ENCODE measurements around the gene STAP1. TPM values are rescaled to one million over a fixed set of nuclear protein-coding genes. Genes with fewer than 3 reads are reported as not detected.

Gene STAP1
- total RNA-seq, 1 experiment from 2014 or later = not detected

GRCh38 chr4:67632492-67632891 lies 74.0 kb downstream of the STAP1 start:
- Histone ChIP-seq H2AFZ (ENCODE audit: low read length) (no peak overlapping the region), H2AK5ac (ENCODE audit: insufficient read length, low read length) (no peak overlapping the region), H3K79me2 (ENCODE audit: insufficient read depth, low read length) (no peaks in the 10 kb centered on the region), H2BK120ac (ENCODE audit: low read depth, low read length, poor library complexity, severe bottlenecking) (no peak overlapping the region), H2BK5ac (ENCODE audit: insufficient read length, low read length) (no peak overlapping the region), H3K23me2 (ENCODE audit: insufficient read length, low read depth, low read length, poor library complexity, severe bottlenecking) (no peaks in the 10 kb centered on the region), H3T11ph (ENCODE audit: low read length) (no peak overlapping the region), H3K79me1 (ENCODE audit: insufficient read depth, low read depth, low read length, poor library complexity, severe bottlenecking) (no peaks in the 10 kb centered on the region), H3K4ac (ENCODE audit: low read depth, low read length) (no peak overlapping the region), H3K9me3 (ENCODE audit: control insufficient read depth, low read depth, low read length) (no peaks in the 10 kb centered on the region), H3K18ac (ENCODE audit: insufficient read length, low read depth, low read length) (no peak overlapping the region), H4K5ac (ENCODE audit: insufficient read length, low read depth, low read length) (no peak overlapping the region), H3K27ac (ENCODE audit: insufficient read length, low read depth, low read length) (no peak overlapping the region), H2BK15ac (ENCODE audit: low read depth, low read length) (no peak overlapping the region), H3K27me3 (ENCODE audit: insufficient read depth, low read length) (no peaks in the 10 kb centered on the region), H2BK20ac (ENCODE audit: low read depth, low read length, poor library complexity, severe bottlenecking) (no peak overlapping the region), H3K14ac (ENCODE audit: insufficient read depth, low read length) (no peak overlapping the region), H3K9ac (ENCODE audit: extremely low read depth, insufficient read length, low read length) (no peak overlapping the region), H3K4me1 (ENCODE audit: insufficient read depth, low read length) (no peaks in the 10 kb centered on the region), H4K8ac (replicated peaks; ENCODE audit: insufficient read length, low read depth, low read length) (no peak overlapping the region), H3K4me2 (ENCODE audit: insufficient read depth, insufficient read length, low read length) (no peak overlapping the region), H2BK12ac (ENCODE audit: insufficient read length, low read depth, low read length) (no peak overlapping the region), H4K91ac (ENCODE audit: insufficient read length, low read depth, low read length) (no peak overlapping the region), H3K56ac (ENCODE audit: insufficient read length, low read depth, low read length) (no peak overlapping the region), H4K20me1 (ENCODE audit: control insufficient read depth, insufficient read depth, insufficient read length) (no peaks in the 10 kb centered on the region), H3K23ac (ENCODE audit: insufficient read length, low read depth, low read length) (no peak overlapping the region)
- TF ChIP-seq, protein P1, sequence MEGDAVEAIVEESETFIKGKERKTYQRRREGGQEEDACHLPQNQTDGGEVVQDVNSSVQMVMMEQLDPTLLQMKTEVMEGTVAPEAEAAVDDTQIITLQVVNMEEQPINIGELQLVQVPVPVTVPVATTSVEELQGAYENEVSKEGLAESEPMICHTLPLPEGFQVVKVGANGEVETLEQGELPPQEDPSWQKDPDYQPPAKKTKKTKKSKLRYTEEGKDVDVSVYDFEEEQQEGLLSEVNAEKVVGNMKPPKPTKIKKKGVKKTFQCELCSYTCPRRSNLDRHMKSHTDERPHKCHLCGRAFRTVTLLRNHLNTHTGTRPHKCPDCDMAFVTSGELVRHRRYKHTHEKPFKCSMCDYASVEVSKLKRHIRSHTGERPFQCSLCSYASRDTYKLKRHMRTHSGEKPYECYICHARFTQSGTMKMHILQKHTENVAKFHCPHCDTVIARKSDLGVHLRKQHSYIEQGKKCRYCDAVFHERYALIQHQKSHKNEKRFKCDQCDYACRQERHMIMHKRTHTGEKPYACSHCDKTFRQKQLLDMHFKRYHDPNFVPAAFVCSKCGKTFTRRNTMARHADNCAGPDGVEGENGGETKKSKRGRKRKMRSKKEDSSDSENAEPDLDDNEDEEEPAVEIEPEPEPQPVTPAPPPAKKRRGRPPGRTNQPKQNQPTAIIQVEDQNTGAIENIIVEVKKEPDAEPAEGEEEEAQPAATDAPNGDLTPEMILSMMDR (conservative IDR thresholded peaks at IDR 0.05) = no peak
- Mint-ChIP-seq H3K27ac (no peak overlapping the region; a peak in 1 of 7 replicates), H3K4me3 (no peak overlapping the region), H3K4me1 (no peaks in the 10 kb centered on the region), H3K36me3 (ENCODE audit: insufficient read depth in 1 of 3, low read depth in 3 of 3) (peaks cover 26 to 63% (median 53%) of the 10 kb centered on the region in 3 experiments; a peak in 6 of 7 replicates), H3K27me3 (ENCODE audit: low read depth) (no peaks in the 10 kb centered on the region), H3K9me3 (peaks cover 6 to 7% of the 10 kb centered on the region in 2 experiments)
- WGBS (ENCODE audit: extremely low coverage, insufficient read length, low lambda C conversion rate) = no CpG with 5 or more reads among the region's 3 CpGs
- no peak for DNase-seq
